HuH-7.5 (cell line): ENCODE measurements around the gene MLLT1.

ENCODE experiments used
- DNase-seq: peaks from one replicate; pipeline ENCODE4 v3.0.0; 2011; ENCODE audit warnings: low spot score

The MLLT1 gene

GRCh38 chr19:6221220-6221877 is 58.4 kb downstream of the MLLT1 start:
- no peak for DNase-seq

- DNase-seq: no peak
Observed at GRCh38 chr19:6220385-6221191, 59.2 kb downstream of the MLLT1 start.

DNA sequence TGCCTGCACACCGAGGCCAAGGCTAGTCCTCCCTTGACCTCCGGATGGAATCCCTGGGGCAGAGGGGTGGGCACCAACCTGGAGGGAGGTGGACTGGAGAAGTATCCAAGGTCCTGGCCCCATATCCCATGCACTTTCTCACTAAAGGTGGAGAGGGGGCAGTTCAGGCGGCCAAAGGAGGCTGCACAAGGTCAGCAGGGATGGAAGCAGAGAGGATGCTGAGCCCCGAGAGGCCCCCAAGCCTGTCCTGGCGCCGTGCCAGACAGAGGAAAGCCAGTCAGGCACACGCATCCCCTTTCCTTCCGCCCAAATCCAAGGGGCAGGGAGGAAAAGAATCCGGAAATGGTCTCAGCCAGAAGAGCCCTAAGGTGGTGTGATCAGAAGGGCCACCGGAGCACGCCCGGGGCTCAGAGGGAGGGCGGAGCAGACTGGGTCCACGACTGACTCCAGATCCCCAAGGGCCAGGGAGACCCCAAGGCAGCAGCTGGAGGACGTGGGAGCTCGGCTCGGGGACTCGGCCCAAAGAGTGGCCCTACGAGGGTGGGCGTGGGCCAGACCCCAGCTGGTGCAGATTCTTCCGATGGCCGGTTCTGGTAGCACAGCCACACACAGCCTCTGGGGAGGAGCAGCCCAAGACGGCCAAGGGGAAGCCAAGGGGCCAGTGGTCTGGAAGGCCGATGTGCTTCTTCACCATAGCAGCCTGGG is 60.0 kb downstream of the MLLT1 start:
- no peak for DNase-seq

- no peak for DNase-seq
Observed at GRCh38 chr19:6219147-6219525, 60.6 kb downstream of the MLLT1 start.

DNA sequence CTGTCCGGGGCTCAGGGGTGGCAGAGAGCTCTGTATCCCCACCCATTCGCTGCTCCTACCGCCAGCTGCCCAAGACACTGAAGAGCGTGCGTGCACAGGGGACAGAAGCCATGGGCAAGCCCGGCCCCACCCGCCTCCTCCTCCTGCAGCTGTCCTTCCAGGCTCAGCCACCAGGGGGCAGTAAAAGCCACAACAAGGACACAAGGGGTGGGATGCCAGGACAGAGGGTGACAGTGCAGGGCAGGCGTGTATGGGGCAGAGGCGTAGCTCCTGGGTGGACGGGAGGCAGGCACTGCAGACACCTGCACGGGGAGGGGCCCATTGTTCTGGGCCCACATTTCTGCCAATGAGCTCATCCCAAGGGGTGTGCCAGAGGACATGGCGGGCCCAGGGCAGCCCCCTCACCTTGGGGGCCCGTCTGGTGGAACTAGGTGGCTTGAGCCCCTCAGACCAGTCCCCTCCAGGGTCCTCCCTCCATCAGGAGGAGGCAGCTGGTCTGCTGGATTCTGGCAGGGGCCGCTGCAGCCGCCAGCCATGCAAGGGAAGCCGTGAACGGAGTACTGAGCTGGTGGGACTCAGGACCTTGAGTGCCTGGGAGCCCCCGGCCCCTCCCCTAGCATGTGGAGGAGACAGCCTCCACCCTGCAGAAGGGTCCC is 61.2 kb downstream of the MLLT1 start:
- peak; percentile 98 for DNase-seq

GRCh38 chr19:6217752-6218334 is 61.9 kb downstream of the MLLT1 start:
- no peak for DNase-seq

DNA sequence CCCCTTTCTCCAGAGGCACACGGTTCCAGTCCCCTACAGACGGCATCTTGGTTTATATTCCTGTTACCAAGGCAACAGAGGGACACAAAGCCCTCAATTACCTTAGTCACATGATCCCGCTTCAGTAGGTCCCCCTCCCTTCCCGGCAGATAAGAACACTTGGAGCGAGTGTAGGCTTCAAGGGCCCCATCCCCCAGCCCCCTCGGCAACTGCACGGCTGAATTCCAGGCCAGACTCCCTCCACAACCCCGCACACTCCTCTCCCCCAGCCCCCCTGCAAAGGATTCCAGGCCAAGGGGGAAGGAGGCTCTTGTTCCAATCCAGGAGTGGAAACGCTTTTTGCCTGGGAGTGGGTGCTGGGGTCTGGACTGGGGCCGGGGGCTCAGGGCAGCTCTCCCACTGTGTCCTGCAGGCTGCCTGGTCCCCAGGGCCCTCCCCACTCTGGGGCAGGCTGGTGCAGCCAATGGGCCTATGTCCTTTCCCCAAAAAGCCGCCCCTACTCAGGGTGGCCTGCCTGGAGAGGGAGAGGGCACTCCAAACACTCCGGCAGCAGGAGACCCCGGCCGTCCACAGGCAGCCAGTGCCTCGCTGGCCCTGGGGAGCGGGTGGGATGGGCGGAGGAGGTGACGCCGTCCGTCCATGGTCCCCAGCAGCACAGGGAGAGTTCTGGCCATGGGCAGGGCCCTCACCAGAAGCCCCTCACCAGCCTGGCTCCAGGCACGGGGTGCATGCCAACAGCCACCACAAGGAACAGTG is 62.6 kb downstream of the MLLT1 start:
- DNase-seq: no peak

- DNase-seq: no peak
Observed at GRCh38 chr19:6216236-6216995, 63.4 kb downstream of the MLLT1 start.

DNA sequence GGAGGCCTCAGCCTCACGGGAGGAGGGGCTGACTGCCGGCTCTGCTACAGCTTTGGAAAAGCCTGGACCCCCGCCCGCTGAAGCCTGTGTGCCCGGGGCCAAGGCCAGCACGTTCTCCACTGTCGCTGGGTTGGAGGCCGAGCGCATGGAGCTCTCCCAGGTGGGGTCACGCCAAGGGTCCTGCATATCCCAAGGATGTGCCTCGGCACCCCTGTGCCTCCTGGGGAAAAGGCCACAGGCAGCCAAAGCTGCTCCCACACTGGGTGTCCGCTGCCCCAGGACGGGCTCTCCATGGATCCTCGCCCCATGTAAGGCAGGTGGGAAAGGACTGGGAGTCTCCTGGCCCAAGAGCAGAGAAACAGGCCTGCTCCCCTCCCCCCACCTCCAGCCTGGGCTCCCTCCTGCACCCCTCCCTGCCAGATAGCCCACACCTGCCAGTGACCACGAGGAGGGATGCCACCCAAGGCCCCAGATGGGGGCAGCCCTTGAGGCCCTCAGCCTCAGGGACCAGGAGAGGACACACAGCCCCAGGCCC is 64.0 kb downstream of the MLLT1 start:
- no peak for DNase-seq

GRCh38 chr19:6214881-6215541 is 64.8 kb downstream of the MLLT1 start:
- peak; percentile 12 for DNase-seq

DNA sequence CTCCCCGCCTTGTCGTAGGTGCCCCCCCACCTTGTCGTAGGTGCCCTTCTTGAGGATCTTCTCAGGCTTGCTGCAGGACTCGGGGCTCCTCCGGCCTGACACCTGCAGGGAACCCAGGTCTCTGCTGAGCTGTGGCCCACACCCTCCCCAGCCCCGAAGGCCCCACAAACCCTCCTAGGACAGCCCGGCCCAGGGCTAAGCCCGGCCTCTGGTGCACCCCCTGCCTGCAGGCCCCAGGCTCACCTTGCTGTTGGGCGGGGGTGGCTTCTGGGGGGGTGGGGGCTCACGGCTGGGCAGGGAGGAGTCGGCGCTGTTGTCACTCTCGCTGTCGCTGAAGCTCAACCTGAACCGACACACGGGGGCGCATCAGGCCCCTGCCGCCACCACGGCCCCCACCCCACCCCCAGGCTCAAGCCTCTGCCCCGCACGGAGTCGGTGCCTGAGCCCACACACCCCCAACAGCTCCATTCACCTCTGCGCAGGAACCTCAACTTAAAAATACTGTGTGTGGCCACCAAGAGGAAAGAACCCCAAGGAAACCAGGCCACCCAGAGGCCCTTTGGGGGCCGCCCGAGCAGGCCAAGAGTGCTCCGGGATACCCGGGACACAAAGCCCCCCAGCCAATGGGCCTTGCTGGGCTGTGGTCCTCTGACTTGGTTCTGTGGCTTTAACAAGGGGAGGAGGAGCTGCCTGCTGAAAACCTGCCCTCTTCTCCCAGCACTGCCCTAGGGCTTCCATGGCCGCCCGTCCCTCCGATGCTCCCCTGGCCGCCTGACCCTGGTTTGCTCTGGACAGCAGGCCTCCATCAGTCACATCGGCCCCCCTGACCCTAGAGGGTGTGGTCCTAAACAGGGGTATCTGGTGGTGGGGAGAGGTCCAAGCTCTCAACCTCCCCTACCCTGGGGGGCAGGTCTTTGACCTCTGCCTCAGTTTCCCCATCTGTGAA is 65.8 kb downstream of the MLLT1 start:
- peak; percentile 34 for DNase-seq

GRCh38 chr19:6213266-6213595 is 66.5 kb downstream of the MLLT1 start:
- DNase-seq: peak; percentile 8

DNA sequence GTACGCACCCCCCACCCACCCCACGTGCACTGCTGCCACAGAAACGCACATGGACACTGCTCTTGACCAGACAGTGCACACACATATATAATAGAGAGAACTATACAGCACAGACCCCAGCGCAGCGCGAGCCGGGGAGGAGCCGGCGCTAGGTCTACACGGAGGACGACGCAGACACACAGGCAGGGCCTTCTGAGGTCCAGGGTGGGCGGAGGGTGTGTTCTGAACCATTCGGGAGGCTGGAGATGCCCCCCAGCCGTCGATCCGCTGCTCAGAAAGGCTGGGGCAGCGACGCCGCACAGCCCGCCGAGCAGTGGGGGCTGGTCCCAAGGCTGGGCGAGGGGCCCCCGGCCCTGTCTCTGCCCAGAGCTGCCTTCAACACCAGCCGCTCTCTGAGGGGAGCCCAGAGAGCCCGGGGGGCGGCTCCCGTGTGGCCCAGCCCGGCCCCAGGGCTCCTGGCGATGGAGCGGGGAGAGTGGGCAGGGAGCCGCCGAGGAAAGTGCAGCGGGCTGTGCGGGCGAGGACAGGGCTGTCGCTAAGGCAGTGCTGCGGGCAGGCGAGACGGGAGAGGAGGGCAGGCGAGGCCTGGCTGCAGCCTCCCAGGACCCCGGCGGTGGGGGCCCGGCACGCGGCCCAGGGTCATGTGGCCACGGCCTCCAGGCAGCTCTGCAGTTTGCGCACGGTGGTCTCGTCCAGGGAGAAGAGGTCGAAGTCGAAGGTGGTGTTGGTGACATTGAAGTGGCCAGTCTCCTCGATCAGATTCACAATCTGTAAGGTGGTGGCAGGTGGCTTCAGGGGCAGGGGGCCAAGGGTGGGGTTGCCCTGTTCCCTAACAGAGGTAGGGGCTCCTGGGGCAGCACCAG is 67.1 kb downstream of the MLLT1 start:
- peak; percentile 13 for DNase-seq

DNA sequence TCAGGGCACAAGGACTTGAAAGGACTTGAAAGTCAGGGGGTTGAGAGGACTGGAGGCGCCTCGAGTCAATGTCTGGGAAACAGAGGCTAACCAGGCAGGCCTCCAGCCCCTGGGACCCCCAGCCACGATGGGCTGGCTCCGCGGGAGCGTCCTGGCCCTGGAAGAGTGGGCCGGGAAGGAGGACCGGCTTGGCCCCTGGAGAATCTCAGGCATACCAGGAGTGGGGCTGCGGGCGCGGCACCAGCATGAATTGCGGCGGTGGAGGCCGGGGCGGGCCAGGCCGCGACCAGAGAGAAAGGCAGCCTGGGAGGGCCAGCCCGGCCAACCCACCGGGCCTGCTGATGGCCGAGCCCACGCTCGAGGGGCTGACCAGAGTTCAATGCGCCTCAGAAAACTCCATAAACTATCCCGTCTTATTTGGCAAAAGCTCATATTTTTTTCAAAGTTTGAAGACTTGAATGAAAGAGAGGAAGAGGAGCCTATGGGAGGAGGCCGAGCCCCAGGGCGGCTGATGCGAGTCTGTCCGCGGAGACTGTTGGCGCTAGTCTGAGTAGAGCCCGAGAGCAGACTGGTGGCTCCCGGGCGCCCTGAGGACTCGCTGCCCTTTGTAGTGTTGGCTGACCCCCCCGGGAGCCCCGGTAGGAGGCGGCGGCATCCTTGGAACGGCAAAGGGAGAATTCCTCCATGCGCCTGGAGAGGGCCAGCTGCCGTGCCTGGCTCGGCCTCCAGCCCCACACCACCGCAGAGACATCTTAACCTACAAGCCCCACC is 68.0 kb downstream of the MLLT1 start:
- DNase-seq: no peak

- peak; percentile 8 for DNase-seq
Observed at GRCh38 chr19:6210721-6211600, 68.8 kb downstream of the MLLT1 start.

DNA sequence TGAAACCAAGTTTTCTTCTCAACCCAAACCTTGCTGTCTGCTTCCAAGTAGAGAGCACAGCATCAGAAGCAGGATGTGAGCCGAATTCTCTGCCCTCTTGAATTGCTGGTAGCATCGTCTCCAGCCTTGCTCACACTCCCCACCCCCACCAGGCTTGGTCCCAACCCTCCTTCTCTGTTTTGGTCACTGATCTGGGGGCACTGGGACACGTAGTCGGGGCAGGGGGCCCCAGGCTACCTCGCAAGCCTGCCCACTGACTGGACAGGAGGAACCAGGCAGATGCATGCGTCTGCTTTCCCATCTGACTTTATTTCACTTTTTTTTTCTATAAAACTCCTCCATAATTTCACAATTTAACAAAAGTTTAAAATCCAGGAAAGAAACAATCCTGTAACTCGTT is 69.7 kb downstream of the MLLT1 start:
- DNase-seq: no peak
